Esophagus muscularis mucosa (tissue), 3 donors: ENCODE measurements around the gene APOF.

ENCODE experiments used
- CTCF ChIP-seq, 3 experiments: fragments of 200-600 bp in 2 of 3; fragments of 450-650 bp in 1 of 3; sonication (generic) in 2 of 3; IDR thresholded peaks; one replicate each; pipeline ENCODE4 v1.5.1; 2017 to 2019; ENCODE audit warnings: antibody characterized with exemption in 3 of 3, mild to moderate bottlenecking in 2 of 3, moderate library complexity in 1 of 3
- POLR2A ChIP-seq: fragments of 450-650 bp; IDR thresholded peaks from one replicate; pipeline ENCODE4 v1.6.1; 2017; ENCODE audit warnings: antibody characterized with exemption, moderate library complexity, mild to moderate bottlenecking, low read depth
- POLR2AphosphoS5 ChIP-seq, 2 donors: sonication (generic); formaldehyde crosslinking; IDR thresholded peaks; one replicate each; pipeline ENCODE4 v1.6.1; 2017; ENCODE audit warnings: antibody characterized with exemption in 2 of 2

- no peak for TF ChIP-seq POLR2AphosphoS5 (IDR thresholded peaks at IDR 0.05)
- TF ChIP-seq CTCF (IDR thresholded peaks at IDR 0.05) = no peak
- no peak for TF ChIP-seq POLR2A
These were observed 28.2 kb downstream of the APOF start for GRCh38 chr12:56334490-56334793.
